IPS DF 6.9 (cell line): ENCODE data around the gene EIF4G2.

Experiments used
- DNase-seq: peaks from one replicate; pipeline ENCODE4 v3.0.0-alpha.2; 2013; ENCODE audit warnings: low read depth, low spot score
- H3K27ac ChIP-seq: one replicate; pipeline ENCODE4 v1.5.1; 2013; ENCODE audit warnings: low read length, control low read depth
- H3K27me3 ChIP-seq: 2 replicates; pipeline ENCODE4 v1.6.1; 2013; ENCODE audit warnings: mild to moderate bottlenecking, low read length; ENCODE audit not compliant: control insufficient read depth, insufficient read depth
- H3K36me3 ChIP-seq: 2 replicates; pipeline ENCODE4 v1.6.1; 2013; ENCODE audit warnings: low read length; ENCODE audit not compliant: control insufficient read depth, insufficient read depth
- H3K4me1 ChIP-seq: 2 replicates; pipeline ENCODE4 v1.6.1; 2013; ENCODE audit warnings: low read length; ENCODE audit not compliant: control insufficient read depth, insufficient read depth
- H3K4me3 ChIP-seq: 2 replicates; pipeline ENCODE4 v1.5.1; 2013; ENCODE audit warnings: mild to moderate bottlenecking, low read length
- H3K9me3 ChIP-seq: 2 replicates; pipeline ENCODE4 v1.6.1; 2013; ENCODE audit warnings: low read length, inconsistent platforms; ENCODE audit not compliant: control insufficient read depth, insufficient read depth
- WGBS: extraction: QIAGEN DNeasy Blood & Tissue Kit; methylation state at CpG from one replicate; pipeline ENCODE4 v1.1.7; 2013; ENCODE audit warnings: mixed read lengths, missing lambda C conversion rate; ENCODE audit not compliant: insufficient read length, insufficient coverage; 5-methylcytosine and 5-hydroxymethylcytosine counted together

The EIF4G2 gene

GRCh38 chr11:10808235-10808552 is 532 bp downstream of the EIF4G2 start:
- no peak for DNase-seq
- no peaks in the 10 kb centered on the region for H3K4me1 ChIP-seq
- WGBS = no CpG with 5 or more reads among the region's 36 CpGs
- no peaks in the 10 kb centered on the region for H3K9me3 ChIP-seq
- H3K27ac ChIP-seq = no peak overlapping the region
- peak overlapping the region; percentile 99 for H3K4me3 ChIP-seq
- H3K36me3 ChIP-seq = peaks cover 27% of the 10 kb centered on the region; the same call in 1 of the 2 replicates
- H3K27me3 ChIP-seq = no peaks in the 10 kb centered on the region

DNA sequence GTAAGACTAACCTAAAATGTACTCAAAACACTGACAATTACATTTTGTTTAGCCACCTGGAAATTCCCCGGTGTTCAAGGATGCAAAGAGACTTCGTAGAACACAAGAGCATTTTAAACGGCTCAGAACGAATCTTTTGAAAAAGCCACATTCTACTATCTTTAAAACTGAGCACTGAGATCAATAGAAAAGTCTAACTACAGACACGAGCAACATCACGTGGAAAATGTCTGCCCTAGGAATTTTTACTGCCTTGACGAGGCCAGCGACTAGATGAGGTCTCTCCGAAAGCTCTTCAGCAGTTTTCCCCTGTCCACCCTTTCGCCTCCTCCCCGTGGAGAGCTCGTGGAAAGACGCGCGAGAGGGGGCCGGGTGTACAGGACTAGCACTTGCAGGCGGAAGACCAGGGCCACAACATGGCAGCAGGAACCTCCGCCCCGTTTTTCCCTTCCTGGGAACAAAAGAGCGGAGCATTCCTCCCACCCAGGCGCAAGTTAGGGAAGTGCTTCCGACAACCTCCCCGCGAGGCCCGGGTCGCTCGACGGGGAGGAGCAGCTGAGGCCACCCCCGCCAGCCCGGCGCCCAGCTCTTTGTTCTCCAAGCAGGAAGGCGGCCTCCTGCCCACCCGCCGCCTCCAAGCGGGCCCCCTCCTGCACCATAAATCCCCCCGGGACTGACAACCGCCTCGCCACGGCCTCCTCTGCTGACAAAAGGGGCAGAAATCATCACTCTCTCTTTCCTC is 1.1 kb downstream of the EIF4G2 start:
- Histone ChIP-seq H3K27me3 (no peaks in the 10 kb centered on the region), H3K4me1 (no peaks in the 10 kb centered on the region), H3K4me3 (peak overlapping the region; percentile 99), H3K36me3 (peaks cover 27% of the 10 kb centered on the region; the same call in 1 of the 2 replicates), H3K9me3 (no peaks in the 10 kb centered on the region), H3K27ac (no peak overlapping the region)
- DNase-seq = no peak
- no CpG with 5 or more reads among the region's 39 CpGs for WGBS

DNA sequence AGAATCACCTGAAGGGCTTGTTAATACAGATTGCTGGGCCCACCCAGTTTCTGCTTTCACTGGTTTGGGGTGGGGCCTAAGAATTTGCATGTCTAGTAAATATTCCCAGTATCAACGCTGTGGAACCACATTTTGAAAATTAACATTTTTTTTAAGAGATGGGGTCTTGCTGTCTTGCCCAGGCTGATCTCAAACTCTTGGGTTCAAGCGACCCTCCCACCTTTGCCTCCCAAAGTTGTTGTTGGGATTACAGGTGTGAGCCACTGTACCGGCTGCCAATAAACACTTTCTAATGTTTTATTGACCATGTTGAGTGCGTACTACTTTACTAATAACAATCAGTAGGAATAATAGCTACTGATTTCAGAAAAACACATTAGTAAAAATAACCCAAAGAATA is 2.5 kb downstream of the EIF4G2 start:
- Histone ChIP-seq H3K27me3 (no peaks in the 10 kb centered on the region), H3K36me3 (peaks cover 34% of the 10 kb centered on the region; the same call in 1 of the 2 replicates), H3K27ac (no peak overlapping the region), H3K4me1 (no peaks in the 10 kb centered on the region), H3K9me3 (no peaks in the 10 kb centered on the region), H3K4me3 (no peak overlapping the region)
- no CpG with 5 or more reads among the region's 4 CpGs for WGBS
- no peak for DNase-seq

DNA sequence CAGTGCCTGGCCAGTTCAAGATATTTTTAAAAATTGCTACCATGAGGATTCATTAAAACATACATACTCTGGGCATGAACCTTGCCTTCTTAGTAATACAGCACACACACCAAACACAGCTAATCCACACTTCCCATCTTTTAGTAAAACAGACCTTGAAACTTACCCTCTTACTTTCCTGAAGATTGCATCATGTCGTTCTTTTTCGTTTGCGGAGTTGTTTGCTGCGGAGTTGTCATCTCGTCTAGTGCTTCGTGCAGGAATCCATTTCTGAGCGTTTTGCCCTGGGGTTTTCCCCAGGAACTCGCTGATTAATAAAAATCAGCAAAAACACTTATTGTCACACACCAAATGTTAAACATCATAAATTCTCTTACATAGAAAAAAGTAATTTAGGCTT is 3.0 kb downstream of the EIF4G2 start:
- Histone ChIP-seq H3K9me3 (no peaks in the 10 kb centered on the region), H3K4me3 (no peak overlapping the region), H3K36me3 (peaks cover 36% of the 10 kb centered on the region; the same call in 1 of the 2 replicates), H3K27ac (no peak overlapping the region), H3K4me1 (no peaks in the 10 kb centered on the region), H3K27me3 (no peaks in the 10 kb centered on the region)
- no CpG with 5 or more reads among the region's 8 CpGs for WGBS
- no peak for DNase-seq

DNA sequence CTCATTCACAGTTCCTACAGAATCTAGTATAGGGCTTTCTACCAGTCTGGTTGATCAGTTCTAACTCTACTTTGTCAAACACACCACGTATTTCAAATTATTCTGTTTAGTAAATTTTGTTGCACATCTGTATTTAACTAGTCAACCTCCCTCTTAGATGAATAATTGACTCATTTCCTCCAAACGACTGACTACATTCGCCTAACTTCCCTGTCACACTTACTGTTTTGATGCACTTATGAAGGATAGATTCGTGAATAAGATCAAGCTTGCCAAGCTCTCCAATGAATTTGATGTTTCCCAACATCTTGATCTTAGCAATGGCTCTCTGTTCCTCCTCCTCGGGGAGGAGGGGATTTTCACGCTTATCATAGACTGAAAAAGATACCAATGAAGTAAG is 5.0 kb downstream of the EIF4G2 start:
- no peak overlapping the region for H3K4me3 ChIP-seq
- no peaks in the 10 kb centered on the region for H3K4me1 ChIP-seq
- H3K27ac ChIP-seq = no peak overlapping the region
- no peak for DNase-seq
- no peaks in the 10 kb centered on the region for H3K9me3 ChIP-seq
- H3K27me3 ChIP-seq = no peaks in the 10 kb centered on the region
- H3K36me3 ChIP-seq = peaks cover 53% of the 10 kb centered on the region; the same call in 1 of the 2 replicates
- WGBS = no CpG with 5 or more reads among the region's 6 CpGs

DNA sequence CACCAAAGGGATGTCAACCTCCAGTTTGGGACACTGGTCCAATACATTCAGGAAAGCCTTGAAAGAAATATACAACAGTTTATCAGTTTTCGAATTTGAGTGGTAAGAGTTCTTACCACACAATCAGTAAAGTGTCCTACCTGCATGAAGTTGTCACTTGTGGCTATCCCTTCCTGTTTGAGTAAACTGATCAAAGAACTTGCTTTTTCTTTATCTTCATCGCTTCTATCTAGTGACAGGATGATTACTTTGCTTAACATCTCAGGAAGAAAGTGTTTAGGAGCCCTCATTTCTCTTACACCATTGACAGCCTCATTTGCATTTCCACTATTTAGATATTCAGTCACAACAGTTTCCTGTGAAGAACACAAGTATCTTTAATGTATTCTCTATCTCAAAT is 8.4 kb downstream of the EIF4G2 start:
- Histone ChIP-seq H3K27ac (no peak overlapping the region), H3K36me3 (peaks cover 52% of the 10 kb centered on the region; the same call in 1 of the 2 replicates), H3K9me3 (no peaks in the 10 kb centered on the region), H3K4me1 (no peaks in the 10 kb centered on the region), H3K27me3 (no peaks in the 10 kb centered on the region), H3K4me3 (no peak overlapping the region)
- WGBS = no CpG with 5 or more reads among the region's 2 CpGs
- no peak for DNase-seq

- no peak for DNase-seq
- no CpG with 5 or more reads among the region's 4 CpGs for WGBS
- H3K27ac ChIP-seq = no peak overlapping the region
- no peaks in the 10 kb centered on the region for H3K9me3 ChIP-seq
- H3K4me1 ChIP-seq = no peaks in the 10 kb centered on the region
- peaks cover 41% of the 10 kb centered on the region; the same call in 1 of the 2 replicates for H3K36me3 ChIP-seq
- no peaks in the 10 kb centered on the region for H3K27me3 ChIP-seq
- H3K4me3 ChIP-seq = no peak overlapping the region
Observed at GRCh38 chr11:10798330-10798928, 10.3 kb downstream of the EIF4G2 start.

DNA sequence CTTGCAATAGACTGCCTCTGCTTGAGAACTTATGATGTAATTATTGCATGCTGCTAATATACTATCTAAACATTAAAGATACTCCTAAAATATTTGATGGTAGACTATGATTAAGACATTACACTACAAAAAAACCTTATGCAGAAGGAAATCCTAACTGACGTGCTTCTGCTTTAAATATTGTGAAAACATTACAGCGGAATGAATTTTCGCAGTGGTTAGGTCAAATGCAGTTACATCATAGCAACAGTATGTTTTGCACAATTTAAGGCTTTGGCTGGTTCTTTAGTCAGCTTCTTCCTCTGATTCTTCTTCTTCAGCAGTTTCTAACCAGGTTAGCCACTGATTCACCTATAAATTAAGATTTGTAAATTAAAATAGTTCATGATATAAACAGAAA is 11.2 kb downstream of the EIF4G2 start:
- no CpG with 5 or more reads among the region's 3 CpGs for WGBS

DNA sequence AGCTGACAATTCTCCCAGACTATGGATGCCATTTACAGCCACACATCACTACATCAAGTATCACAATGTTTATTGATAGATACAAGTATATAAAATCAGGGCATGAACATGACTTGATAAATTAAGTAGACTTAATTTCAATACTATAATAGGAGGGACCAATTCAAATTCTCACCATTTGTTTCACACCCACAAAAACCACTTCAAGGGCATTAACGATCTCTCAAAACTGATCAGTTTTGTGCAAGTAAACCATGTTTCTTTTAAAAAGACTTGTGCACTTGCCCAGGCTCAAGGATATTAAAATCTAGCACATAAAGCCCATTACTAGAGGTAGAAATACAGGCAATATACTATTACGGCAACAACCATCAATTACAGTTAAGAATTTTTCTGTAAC is 11.7 kb downstream of the EIF4G2 start:
- Histone ChIP-seq H3K9me3 (no peaks in the 10 kb centered on the region), H3K4me3 (no peak overlapping the region), H3K36me3 (peaks cover 38% of the 10 kb centered on the region; the same call in 1 of the 2 replicates), H3K27ac (no peak overlapping the region), H3K4me1 (no peaks in the 10 kb centered on the region), H3K27me3 (no peaks in the 10 kb centered on the region)
- no CpG with 5 or more reads among the region's 2 CpGs for WGBS
- DNase-seq = no peak

More for the DNA sequence above, 11.2 kb downstream of the EIF4G2 start:
- Histone ChIP-seq H3K4me1 (no peaks in the 10 kb centered on the region), H3K27ac (no peak overlapping the region), H3K36me3 (peaks cover 39% of the 10 kb centered on the region; the same call in 1 of the 2 replicates), H3K4me3 (no peak overlapping the region), H3K9me3 (no peaks in the 10 kb centered on the region), H3K27me3 (no peaks in the 10 kb centered on the region)
- DNase-seq = no peak

GRCh38 chr11:10796191-10796590 is 12.5 kb downstream of the EIF4G2 start:
- H3K4me1 ChIP-seq = no peaks in the 10 kb centered on the region
- no peak overlapping the region for H3K4me3 ChIP-seq
- H3K9me3 ChIP-seq = no peaks in the 10 kb centered on the region
- H3K27ac ChIP-seq = no peak overlapping the region
- peaks cover 32% of the 10 kb centered on the region; the same call in 1 of the 2 replicates for H3K36me3 ChIP-seq
- no peaks in the 10 kb centered on the region for H3K27me3 ChIP-seq
- DNase-seq = no peak
- no CpG with 5 or more reads among the region's 2 CpGs for WGBS
